CD4-positive, alpha-beta T cell treated with Interleukin-6 at 100 ng/mL for 8 hours (primary cell): ENCODE measurements around the gene SGCA.

Experiments used
- DNase-seq: peaks from one replicate; pipeline ENCODE4 v3.0.0-alpha.2; 2020; ENCODE audit warnings: mixed read lengths, low spot score

SGCA gene

DNA sequence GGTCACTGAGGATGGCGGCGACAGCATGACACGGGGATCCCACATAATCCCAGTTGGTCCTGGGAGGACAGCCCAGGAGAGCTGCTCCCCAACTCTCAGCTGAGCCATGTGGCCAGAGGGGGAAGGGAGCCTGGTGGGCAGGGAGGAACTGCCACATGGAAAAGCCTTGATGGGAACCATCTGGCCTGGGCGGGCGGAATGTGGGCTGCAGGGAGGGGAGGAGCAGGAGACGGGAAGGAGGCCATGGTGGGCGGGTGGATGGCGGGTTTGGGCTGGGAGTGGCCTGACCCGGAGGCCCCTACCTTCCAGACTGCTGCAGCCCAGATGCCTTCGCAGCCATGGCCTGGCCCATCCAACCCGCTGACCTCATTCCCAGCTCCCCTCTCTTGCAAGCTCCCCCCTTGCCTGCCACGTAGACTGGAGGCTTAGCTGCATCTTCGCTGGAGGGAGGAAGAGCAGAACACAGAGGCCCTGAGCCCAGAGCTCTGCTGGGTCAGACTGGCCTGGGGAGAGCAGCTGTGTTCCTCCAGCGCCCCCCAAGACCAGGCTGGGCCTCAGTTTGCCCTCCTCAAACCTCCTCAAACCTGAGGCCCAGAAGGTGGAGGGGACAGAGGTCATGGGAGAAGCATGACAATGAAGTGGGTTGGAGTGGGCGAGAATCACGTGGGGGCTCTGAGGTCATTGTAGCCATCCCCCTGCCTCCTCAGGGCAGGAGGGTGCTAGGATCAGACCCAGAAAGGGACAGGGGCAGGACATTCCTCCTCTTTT is 43.9 kb downstream of the SGCA start:
- DNase-seq, result no peak

DNA sequence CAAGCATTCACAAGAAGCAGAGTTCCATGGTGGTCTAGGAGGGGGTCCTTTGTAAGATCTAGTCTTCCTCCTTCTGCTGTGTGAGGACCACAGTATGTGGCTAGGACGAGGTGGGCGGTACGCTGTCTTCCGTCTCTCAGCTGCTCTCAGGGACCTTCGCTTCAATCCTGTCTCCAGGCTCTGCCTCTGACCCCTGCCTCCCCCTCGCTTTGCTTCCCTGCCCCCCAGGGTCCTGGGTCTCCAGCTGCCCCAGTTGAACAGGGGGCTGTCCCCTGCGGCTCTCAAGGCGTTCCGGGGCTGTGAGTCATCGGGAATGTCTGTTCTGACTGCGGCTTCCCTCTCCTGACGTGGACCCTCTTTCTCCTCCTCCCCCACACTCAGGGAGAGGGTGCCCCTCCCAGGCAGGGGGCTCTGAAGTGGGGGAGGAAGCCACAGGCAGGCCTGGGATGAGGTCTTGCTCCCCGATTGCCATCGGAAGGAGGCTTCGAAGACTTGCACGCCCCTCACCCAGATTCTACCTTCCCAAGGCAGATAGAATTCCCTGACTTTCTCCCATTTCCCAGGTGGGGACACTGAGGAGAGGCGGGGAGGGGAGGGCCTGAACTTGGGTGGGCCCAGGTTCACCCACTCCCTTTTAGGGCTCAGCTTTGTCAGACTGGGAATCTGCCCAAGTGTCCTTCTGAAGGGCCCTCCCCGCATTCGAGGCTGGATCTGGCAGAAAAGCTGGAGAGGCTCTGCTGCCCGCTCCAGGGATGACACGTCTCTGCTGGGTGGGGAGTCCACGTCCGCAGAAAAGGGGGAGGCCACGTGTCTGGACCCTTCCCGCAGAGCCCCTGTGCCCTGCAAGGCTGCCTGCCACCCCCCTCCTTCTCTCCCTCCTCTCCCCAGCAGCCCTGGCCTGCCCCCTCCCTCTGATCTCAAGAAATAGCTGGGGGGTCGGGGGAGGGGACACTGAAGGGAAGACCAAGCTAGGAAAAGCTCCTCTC is 44.7 kb downstream of the SGCA start:
- no peak for DNase-seq

DNA sequence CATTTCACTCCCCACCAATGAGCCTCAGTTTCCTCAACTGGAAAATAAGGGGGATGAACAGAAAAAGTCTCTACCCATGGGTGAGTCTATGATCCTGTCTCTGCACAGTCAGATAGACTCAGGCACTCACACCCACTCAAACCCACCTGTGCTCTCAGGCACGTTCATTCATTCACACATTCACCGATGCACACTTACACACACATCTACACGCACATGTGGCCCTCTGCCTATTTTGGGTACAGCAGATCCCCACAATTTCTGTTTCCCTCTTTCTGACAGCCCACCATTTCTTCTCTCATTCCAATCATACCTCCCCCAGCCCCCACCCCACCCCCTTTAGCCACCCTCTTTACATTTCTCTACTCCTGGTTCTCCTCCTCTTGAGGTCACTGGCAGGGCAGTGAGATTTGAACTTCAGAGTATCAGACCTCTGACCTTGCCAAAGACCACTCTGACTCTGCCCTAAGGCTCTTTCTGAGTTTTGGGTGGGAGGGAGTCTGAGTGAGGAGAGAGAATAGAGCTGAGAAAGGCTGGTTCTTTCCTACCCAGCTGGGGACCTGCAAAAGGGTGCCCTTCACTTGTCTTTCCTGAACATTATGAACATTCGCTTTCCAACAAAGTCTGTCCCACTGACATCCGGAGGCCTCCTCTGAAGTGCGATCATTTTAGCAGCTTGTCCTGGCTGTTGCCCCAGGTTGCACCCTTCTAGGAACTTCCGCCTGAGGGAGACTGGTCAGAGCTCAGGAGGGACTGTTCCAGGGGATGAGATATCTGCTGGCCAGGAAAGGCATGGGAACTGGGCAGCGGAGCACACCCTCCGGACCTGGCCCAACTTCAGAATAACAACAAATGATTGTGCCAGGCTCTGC is 45.7 kb downstream of the SGCA start:
- DNase-seq, result no peak

DNA sequence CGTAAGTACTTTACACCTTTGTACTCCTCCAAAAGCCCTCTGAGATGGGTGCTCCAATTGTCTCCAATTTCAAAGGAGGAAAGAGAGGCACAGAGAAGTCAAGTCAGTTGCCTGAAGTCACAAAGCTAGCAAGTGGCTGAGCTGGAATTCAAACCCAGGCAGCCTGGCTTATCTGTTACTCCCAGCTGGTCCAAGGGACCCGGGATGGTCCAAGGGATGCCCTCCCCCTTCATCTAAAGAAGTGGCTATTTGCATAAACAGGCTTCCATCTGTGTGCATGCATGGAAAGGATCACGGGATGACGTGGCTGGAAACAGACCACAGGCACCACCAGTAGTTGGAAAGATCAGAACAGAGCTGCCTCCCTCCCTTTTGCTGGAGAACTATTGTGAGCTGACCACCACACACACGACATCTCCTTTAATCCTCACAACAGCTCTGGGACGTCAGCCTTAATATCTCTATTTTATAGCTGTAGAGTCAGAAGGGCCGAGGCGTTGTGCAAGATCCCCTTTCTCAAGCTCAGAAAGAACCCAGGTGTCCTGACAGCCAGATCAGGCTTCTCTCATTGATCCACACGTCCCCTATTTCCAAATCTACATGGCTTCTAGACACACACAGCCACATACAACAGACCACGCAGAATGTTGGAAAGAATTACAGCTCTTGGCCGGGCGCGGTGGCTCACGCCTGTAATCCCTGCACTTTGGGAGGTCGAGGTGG is 46.5 kb downstream of the SGCA start:
- no peak for DNase-seq

DNA sequence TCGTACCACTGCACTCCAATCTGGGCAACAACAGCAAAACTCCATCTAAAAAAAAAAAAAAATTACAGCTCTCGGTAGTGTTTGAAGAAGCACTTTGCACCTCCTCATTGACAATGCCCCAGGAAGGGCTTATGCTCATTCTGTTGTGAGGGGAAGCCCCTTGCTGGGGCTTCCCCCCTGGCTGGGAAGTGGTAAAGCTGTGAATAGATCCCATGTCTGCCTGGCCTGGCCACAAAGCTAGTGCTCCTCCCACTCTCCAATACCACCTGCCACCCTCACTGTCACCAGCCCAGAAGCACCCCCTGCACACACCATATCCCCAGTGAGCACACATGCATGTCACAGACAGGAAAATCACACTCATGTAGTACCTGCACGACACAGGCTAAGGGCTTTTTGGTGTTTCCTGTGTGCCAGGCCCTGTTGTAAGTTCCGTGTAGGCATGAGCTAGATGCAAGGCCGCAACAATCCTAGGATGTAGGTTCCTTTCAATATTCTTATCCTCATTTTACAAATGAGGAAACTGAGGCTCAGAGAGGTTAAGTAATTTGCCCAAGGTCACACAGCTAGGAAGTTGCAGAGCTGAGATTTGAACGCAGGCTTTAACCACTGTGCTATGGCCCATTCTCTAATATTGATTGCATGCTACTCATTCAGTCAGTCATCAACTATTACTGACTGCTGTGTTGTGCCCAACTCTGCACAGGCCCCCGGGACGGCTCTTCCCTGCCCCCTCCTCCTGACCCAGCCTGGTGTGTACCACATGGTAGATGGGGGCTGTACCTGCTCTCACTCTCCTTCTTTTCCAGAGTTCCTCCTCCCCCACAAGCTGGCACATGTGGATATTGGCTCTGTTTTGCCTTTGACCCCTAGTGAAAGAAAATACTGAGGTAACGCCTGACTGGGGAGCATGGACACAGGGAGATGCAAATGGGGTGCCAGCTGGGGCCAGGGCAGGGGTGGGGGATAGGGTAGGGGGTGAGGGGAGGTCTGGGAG is 47.5 kb downstream of the SGCA start:
- DNase-seq, result peak; percentile 16

DNA sequence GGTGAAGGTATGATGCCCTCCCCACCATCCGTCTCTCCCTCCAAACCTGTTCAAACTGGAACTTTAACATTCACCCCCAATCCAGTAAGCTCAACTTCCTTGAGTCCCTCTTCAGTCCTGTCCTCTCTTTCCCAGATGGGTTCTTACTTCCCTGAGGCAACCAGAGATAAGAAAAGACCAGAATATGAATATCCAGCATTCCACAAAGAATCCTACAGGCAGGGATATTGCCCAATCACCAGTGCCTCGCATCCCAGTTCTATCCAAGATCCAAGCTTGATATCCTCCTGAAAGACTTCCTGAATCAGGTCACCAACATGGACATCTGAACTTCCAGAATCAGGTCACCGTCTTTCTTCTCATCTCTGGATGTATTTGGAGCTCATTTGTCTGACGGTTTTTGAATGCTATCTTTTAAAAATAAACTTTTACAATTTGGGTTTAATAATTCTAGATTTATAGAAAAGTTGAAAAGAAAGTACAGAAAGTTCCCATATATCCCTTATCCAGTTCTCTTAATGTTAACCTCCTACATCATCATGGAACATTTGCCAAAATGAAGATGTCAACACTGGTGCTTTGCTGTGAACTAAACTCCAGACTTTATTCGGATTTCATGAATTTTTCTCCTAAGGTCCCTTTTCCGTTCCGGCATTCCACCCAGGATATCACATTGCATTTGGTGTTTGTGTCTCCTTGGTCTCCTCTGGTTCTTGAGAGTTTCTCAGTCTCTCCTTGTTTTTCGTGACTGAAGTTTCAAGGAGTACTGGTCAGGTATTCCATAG is 49.4 kb downstream of the SGCA start:
- no peak for DNase-seq

DNA sequence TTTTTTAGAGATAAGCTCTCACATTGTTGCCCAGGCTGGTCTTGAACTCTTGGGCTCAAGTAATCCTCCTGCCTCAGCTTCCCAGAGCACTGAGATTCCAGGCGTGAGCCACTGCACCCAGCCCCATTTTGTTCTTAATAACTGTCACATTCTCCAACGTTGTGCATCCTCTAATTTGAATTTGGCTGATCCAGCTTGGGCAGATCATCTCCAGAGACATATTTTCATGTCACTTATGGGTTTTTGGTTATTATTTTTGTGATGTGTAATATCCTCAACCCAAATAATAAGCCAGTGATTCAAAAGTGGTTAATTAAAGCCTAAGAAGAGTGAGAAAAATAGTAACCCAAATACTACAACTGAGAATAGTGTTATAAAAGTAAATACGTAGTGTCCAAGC is 51.8 kb downstream of the SGCA start:
- DNase-seq, result no peak

DNA sequence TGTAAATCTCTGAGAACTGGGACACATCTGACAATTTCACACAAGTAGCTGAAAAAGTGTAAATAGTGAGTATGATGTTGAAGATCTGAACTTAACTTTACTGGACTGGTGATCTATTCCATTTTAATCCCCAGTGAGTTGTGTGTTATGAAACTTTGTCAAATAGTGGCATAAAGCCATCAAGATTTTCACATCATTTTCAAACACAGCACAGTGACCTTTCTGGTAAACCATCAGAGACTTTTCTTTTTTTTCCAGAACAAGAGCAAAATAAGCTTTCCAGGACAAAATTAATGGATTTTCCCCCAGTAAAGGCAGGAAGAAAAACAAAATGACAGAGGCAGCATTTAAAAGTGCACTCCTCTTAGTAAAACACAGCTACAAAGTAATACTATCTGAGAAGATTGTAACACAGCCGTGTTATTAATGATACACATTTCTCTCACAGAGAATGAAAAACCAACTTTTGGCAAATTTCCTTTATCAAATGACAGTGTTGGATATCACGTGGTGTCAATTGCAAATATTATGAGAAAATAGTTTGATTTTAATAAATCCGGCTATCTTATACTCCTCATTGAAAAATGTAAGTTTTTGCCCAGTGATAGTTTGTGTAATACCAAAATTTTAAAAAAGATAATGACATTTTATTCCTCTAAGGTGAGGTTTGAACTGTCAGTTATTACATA is 52.4 kb downstream of the SGCA start:
- no peak for DNase-seq

DNA sequence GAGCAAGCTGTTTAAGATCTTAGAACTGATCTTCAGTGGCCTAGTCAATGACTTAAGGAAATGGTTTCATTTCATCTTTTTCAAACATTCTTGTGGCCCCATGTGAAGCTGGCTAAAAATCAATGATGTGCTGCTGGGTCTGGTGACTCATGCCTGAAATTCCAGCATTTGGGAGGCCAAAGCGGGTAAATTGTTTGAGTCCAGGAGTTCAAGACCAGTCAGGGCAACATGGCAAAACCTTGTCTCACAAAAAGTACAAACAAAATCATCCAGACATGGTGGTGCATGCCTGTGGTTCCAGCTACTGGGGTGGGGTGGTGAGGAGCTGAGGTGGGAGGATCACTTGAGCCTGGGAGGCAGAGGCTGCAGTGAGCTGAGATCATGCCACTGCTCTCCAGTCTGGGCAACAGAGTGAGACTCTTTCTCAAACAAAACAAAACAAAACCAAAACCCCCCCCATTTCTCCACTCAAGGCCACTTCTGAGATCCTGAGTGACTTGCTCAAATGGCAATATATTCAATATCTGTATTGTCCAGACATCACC is 53.0 kb downstream of the SGCA start:
- DNase-seq, result no peak

DNA sequence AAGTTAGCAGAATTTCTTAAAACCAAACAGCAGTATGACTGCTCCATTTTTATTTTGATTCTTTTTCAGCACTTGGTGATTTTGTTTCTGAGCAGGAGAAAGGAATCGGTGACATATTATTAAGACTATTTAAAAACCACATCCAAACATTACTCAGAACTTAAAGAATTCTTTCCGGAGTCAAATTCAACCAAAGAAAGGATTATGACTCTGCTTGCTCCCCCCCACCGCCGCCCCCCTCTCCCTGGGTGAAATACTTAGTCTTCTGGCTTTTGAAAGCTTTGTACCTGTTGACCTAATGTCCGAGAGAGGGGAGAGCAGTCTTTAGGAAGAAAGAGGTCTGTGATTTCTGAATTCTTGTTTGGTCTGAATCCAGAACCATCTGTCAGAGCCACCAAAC is 53.5 kb downstream of the SGCA start:
- no peak for DNase-seq

DNA sequence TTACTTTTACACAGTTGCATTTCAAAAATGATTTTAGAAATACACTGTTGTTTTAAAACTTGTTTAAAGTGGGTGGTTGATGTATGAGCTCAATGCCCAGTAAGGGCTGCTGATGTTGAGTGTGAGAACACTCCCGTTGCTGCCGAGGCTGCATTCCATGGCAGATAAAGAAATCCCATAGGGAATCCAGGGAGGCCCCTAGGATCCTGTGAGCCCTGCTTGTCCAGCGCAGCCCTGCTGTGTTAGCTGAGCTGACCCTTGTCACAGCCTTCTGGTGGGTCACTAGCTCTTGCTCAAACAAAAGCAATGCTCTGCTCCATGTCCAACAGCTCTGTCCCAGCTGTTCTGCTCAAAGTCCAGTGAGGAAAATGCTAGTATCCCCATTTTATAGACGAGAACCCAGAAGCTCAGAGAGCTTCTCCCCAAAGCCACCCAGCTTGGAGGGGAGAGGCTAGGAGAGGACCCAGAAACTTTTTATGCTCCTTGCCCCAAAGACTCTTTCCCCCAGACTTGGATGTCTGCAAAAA is 54.2 kb downstream of the SGCA start:
- no peak for DNase-seq

DNA sequence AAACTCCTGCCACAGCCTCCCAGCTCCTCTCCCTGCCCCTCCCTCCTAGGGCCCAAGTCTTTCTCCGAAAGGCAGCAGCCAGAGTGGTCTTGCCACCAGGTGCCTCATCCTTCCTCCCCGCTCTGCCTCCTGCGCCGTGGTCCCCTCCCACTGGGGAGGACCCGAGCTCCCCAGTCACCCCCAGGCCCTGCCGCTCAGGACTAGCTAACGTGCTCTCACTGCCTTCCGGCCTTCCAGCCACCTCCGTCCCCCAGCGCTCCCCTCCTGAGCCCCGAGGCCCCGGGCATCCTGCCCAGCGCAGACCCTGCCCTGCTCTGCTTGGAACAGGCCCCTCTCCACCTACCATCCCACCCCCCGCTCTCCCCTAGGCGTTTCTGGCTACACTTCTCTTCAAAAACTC is 55.0 kb downstream of the SGCA start:
- no peak for DNase-seq

DNA sequence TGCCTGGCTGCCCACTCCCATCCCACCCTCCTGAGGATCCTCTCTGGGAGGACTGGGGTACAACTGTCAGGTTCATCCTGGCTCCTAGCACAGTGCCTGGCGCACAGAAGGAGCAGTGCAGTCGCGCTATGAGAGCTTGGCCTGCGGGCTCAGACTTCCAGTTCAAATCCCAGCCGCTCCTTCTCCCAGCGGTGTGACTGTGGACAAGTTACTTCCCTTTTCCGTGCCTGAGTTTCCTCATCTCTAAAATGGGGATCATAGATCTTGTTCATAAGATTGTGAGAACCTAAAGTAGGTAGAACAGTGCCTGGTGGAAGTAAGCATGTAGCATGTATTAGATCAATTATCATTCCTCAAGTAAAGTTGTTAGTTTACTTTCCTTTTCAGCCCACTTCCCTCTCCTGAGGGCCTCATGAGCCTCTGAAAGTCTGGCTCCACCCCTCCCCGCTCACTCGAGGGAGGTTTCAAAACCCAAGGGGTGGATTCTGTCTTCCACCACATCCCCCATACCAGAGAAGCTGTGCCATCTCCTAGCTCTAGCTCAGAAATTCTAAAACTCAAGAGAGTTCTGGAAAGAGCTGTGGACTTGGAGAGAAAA is 55.6 kb downstream of the SGCA start:
- no peak for DNase-seq

DNA sequence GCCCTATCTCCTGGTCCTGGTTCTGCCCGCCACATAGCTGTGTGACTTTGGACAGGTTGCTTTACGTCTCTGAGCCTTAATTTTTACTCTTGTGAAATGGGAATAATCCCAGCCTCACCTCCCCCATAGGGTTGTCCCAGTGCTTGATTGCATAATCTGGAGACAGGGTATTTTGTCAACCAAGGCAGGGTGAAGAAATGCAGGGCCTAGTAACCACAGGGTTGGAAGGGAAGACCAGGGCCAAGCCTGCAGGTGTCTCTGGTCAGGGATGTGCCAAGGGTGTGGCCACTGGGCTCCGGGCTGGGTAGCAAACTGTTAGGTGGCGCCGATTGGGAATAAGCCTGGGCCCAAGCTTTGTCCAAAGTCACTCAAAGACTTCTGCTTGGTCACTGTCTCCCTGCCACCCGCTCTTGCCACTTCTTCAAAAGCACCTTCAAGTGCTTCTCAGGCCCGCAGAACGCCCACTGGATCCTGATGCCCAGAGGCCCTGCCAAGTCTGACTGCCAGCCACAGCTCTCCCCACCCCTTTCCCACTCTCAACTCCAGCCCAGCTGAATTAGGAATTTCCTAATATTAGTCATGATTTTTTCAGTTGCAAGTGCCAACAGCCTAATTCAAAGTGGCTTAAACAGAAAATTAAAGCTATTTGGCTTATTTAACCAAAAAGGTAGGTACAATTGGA is 56.2 kb downstream of the SGCA start:
- DNase-seq, result no peak

DNA sequence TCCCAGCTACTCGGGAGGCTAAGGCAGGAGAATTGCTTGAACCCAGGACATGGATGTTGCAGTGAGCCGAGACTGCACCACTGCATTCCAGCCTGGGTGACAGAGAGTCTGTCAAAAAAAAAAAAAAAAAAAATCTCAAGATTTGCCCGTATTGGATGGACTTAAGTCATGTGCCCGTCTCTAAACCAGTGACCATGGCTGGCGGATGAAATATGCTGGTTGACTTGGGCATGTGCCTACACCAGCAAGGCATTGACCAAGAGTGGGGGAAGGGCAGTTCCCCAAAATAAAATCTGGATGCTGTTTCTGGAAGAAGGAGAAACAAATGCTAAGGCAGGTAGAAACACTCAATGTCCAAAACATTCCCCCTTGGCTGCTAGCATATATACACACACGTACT is 57.1 kb downstream of the SGCA start:
- no peak for DNase-seq
